Astrocyte of the cerebellum (primary cell): ENCODE data around the gene TUBG2.
"Not testable (repeated sequence)": the region's sequence is repeated elsewhere in the genome, so short reads cannot be mapped to it uniquely, and the experiment has no call there.

ENCODE experiments used
- DNase-seq: peaks from one replicate; pipeline ENCODE4 v3.0.0-alpha.2; 2011; ENCODE audit warnings: low read depth
- H3K4me3 ChIP-seq: 2 replicates; pipeline ENCODE4 v1.5.1; 2011; ENCODE audit warnings: mild to moderate bottlenecking, low read depth, low read length, moderate library complexity
- in situ Hi-C: cut with HindIII; loops from 2 replicates; pipeline ENCODE4 v1.10.0; 2017; ENCODE audit warnings: low sequenced_read_pairs
- TF ChIP-seq, protein P1 (sequence below): IDR thresholded peaks from 2 replicates; pipeline ENCODE4 v1.5.1; 2012; ENCODE audit warnings: low read length, low read depth, moderate library complexity, mild to moderate bottlenecking; ENCODE audit errors: missing control alignments

TUBG2 gene

DNA sequence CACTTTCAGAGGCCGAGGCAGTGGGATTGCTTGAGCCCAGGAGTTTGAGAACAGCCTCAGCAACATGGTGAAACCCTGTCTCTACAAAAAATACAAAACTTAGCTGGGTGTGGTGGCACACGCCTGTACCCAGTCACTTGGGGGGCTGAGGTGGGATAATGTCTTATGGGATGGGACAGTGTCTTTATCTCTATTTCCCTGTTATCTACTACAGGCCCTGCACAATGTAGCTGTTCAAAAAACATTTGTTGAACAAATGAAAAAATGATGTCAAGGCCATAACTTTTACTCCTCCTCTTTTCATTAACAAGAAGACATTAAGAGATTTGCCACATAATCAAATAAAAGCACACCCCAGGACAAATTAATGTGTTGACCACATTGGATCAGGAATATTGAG is 35.8 kb upstream of the TUBG2 start:
- TF ChIP-seq, protein P1, sequence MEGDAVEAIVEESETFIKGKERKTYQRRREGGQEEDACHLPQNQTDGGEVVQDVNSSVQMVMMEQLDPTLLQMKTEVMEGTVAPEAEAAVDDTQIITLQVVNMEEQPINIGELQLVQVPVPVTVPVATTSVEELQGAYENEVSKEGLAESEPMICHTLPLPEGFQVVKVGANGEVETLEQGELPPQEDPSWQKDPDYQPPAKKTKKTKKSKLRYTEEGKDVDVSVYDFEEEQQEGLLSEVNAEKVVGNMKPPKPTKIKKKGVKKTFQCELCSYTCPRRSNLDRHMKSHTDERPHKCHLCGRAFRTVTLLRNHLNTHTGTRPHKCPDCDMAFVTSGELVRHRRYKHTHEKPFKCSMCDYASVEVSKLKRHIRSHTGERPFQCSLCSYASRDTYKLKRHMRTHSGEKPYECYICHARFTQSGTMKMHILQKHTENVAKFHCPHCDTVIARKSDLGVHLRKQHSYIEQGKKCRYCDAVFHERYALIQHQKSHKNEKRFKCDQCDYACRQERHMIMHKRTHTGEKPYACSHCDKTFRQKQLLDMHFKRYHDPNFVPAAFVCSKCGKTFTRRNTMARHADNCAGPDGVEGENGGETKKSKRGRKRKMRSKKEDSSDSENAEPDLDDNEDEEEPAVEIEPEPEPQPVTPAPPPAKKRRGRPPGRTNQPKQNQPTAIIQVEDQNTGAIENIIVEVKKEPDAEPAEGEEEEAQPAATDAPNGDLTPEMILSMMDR, result no peak
- in situ Hi-C loops, result no loop called here
- DNase-seq, result no peak
- no peak overlapping the region for H3K4me3 ChIP-seq

DNA sequence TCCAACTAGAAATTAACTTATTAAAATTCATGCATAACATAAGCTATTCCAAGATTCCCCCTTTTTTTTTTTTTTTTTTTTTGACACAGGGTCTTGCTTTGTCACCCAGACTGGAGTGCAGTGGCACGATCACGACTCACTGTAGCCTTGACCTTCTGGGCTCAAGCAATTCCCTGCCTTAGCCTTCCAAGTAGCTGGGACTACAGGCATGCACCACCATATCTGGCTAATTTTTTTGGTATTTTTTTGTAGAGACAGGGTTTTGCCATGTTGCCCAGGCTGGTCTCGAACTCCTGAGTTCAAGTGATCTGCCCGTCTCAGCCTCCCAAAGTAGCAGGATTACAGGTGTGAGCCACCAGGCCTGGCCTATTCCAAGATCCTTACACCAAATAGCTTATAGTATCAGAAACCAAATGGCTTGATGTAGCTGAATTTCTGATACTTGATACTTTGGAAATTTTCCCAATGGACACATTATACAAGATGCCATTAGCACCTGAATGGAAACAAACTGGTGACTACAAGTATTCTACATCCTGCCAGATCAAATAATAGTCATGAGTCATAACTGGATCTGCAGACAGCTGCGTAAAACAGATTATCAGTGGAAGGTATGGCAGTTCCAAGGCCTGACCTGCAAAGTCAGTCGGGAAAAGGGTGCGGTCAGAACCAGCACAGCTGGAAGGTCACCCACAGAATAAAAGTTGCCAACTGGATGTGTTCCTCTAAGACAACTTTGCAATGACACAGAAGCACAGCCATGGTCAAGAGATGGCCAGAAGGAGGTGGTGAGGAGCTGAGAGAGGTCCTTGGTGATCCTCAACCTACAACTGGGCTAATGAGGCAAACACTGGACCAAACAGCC is 35.1 kb upstream of the TUBG2 start:
- TF ChIP-seq, protein P1, result no peak
- in situ Hi-C loops, result no loop called here
- no peak overlapping the region for H3K4me3 ChIP-seq
- DNase-seq, result peak; percentile 41

DNA sequence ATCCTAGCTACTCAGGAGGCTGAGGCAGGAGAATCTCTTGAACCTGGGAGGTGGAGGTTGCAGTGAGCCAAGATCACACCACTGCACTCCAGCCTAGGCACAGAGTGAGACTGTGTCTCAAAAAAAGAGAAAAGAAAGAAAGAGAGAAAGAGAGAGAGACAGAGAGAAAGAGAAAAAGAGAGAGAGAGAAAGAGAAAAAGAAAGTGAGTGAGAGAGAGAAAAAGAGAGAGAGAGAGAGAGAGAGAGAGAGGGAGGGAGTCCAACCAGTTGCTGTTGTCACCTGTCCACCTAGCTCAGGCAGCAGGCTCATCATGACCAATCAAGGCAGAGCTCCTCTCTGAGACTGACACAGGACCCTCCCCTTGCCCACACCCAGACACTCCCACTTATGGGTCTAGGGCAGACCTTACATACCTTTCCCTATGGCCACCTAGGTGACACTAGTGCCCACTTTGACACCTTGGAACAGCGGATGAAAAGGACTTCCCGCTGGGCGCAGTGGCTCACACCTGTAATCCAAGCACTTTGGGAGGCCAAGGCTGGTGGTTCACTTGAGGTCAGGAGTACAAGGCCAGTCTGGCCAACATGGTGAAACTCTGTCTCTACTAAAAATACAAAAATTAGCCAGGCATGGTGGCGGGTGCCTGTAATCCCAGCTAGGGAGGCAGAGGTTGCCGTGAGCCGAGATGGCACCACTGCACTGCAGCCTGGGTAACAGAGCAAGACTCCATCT is 31.9 kb upstream of the TUBG2 start:
- in situ Hi-C loops, H3K4me3 ChIP-seq, DNase-seq: not testable (repeated sequence)

DNA sequence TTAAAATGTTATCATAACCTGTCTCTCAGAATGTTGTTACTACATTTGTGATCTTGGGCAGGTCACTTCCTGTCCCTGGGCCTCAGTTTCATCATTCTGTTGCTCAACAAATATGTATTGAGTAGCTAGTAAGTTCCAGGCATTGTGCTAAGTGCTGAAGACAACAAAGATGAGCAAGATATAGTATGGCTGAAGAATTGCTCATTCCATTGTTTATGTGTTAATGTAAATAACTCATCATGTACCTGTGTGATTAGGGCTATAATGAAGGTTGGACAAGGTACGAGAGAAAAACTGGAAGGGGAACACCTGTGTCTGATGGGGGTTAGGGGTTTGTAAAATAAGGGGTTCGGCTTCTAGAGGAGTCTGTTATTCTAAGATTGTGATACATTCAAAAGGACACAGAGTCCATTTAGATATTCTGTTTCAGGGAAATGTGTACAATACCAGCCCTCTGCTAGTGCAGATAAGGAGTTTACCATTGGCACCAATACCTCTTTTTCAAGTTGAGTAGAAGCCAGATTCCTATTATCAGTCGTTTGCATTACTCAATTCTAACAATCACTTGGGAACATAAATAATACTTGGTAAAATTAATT is 29.6 kb upstream of the TUBG2 start:
- TF ChIP-seq, protein P1, result no peak
- no peak overlapping the region for H3K4me3 ChIP-seq
- DNase-seq, result no peak
- in situ Hi-C loops, result no loop called here

DNA sequence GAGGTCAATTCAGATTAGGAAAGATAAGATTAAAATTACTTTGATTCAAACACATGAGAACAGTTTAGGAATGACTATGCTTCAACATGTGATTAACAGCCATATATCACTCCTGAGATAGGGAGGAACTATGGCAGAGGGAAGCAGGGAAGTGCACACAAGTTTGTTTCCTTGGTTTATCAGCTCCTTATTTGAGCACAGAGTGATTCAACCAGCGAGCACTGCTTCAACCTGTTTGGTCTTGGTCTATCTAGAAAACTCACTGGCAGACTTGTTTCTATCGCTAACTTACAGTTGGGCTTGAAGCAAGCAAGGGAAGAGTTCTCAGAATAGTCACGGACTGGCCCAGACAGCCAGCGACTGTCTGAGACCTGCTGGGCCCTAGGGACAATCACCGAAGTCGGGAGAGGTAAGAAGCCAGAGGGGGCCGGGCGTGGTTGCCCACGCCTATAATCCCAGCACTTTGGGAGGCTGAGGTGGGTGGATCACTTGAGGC is 26.1 kb upstream of the TUBG2 start:
- TF ChIP-seq, protein P1, result no peak
- in situ Hi-C loops, result no loop called here
- H3K4me3 ChIP-seq, result no peak overlapping the region
- no peak for DNase-seq

DNA sequence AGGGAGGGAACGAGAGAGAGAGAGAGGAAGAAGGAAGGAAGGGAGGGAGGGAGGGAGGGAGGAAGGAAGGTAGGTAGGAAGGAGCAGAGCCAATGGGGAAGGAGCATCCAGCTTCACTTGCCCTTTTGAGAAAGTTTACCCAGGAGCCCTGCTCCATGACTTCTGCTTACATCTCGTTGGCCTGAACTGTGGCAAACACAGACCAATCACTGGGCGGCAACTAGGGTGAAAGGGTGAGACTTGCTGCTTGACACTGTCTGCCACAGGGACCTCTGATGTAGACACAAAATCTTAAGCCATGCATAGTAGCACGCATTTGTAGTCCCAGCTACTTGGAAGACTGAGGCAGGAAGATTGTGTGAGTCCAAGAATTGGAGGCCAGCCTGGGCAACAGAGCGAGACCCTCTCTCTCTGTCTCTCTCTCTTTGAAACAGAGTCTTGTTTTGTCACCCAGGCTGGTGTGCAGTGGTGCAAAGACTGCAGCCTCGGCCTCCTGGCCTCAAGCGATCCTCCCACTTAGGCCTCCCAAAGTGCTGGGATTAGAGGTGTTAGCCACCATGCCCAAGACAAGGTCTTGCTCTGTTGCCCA is 19.5 kb upstream of the TUBG2 start:
- in situ Hi-C loops, result no loop called here
- TF ChIP-seq, protein P1, result no peak
- no peak overlapping the region for H3K4me3 ChIP-seq
- DNase-seq, result no peak
